IgD-negative memory B cell (primary cell): ENCODE results near the gene AFAP1. TPM values are rescaled to one million over a fixed set of nuclear protein-coding genes. Genes with fewer than 3 reads are reported as not detected.
A peak's percentile ranks its signal among the peaks of the same experiment; 100 is the strongest.

Experiments
- H3K27ac Mint-ChIP-seq, 3 donors: one replicate each; pipeline ENCODE4 v1.8.0; 2020 to 2022; ENCODE audit warnings: mild to moderate bottlenecking in 3 of 3, mixed read lengths in 3 of 3, moderate library complexity in 1 of 3
- H3K27me3 Mint-ChIP-seq: one replicate; pipeline ENCODE4 v1.8.0; 2021; ENCODE audit warnings: mixed read lengths
- H3K36me3 Mint-ChIP-seq: one replicate; pipeline ENCODE4 v1.8.0; 2020; ENCODE audit warnings: mild to moderate bottlenecking, mixed read lengths
- H3K4me1 Mint-ChIP-seq, 3 donors: one replicate each; pipeline ENCODE4 v1.8.0; 2020 to 2022; ENCODE audit warnings: mixed read lengths in 3 of 3, mild to moderate bottlenecking in 1 of 3
- H3K4me3 Mint-ChIP-seq, 4 donors: one replicate each; pipeline ENCODE4 v1.8.0; 2020 to 2022; ENCODE audit warnings: mild to moderate bottlenecking in 4 of 4, mixed read lengths in 4 of 4, moderate library complexity in 3 of 4
- H3K9me3 Mint-ChIP-seq, 3 donors: one replicate each; pipeline ENCODE4 v1.8.0; 2020 to 2021; ENCODE audit warnings: mixed read lengths in 3 of 3, mild to moderate bottlenecking in 1 of 3
- polyA plus RNA-seq: library from polyadenylated mRNA; unstranded; fragments of 300-500 nt; fragmentation: Illumina TruSeq; gene quantifications from one replicate; pipeline ENCODE4 v1.2.3, GENCODE V29; 2021

The AFAP1 gene
- polyA plus RNA-seq, 1 donor from 2014 or later: 0.20 TPM

- Mint-ChIP-seq H3K4me1 (peaks cover 0 to 5% (median 3%) of the 10 kb centered on the region in 3 donors), H3K4me3 (no peak overlapping the region), H3K27me3 (no peaks in the 10 kb centered on the region), H3K27ac (no peak overlapping the region), H3K9me3 (peaks cover 0 to 8% (median 0%) of the 10 kb centered on the region in 3 donors), H3K36me3 (peaks cover 1% of the 10 kb centered on the region)
Observed at GRCh38 chr4:7868892-7869471, 70.7 kb downstream of the AFAP1 start.

GRCh38 chr4:7868436-7868775, 71.3 kb downstream of the AFAP1 start:
- Mint-ChIP-seq H3K4me3 (no peak overlapping the region), H3K9me3 (peaks cover 0 to 6% (median 0%) of the 10 kb centered on the region in 3 donors), H3K27me3 (no peaks in the 10 kb centered on the region), H3K4me1 (peaks cover 0 to 5% (median 3%) of the 10 kb centered on the region in 3 donors), H3K27ac (no peak overlapping the region), H3K36me3 (no peaks in the 10 kb centered on the region)

GRCh38 chr4:7867701-7868435, 71.8 kb downstream of the AFAP1 start:
- Mint-ChIP-seq H3K27ac (no peak overlapping the region), H3K4me1 (peaks cover 0 to 5% (median 3%) of the 10 kb centered on the region in 3 donors), H3K9me3 (peaks cover 0 to 6% (median 0%) of the 10 kb centered on the region in 3 donors), H3K36me3 (no peaks in the 10 kb centered on the region), H3K4me3 (no peak overlapping the region), H3K27me3 (no peaks in the 10 kb centered on the region)

GRCh38 chr4:7867191-7867590, 72.5 kb downstream of the AFAP1 start:
- Mint-ChIP-seq H3K27ac (no peak overlapping the region), H3K36me3 (no peaks in the 10 kb centered on the region), H3K4me3 (no peak overlapping the region), H3K4me1 (peaks cover 0 to 5% (median 3%) of the 10 kb centered on the region in 3 donors), H3K27me3 (no peaks in the 10 kb centered on the region), H3K9me3 (peaks cover 0 to 2% (median 0%) of the 10 kb centered on the region in 3 donors)

- Mint-ChIP-seq H3K4me1 (peaks cover 0 to 5% (median 3%) of the 10 kb centered on the region in 3 donors), H3K27me3 (no peaks in the 10 kb centered on the region), H3K36me3 (no peaks in the 10 kb centered on the region), H3K27ac (no peak overlapping the region), H3K9me3 (no peaks in the 10 kb centered on the region), H3K4me3 (no peak overlapping the region)
Observed at GRCh38 chr4:7865533-7865932, 74.1 kb downstream of the AFAP1 start.

- H3K4me3 Mint-ChIP-seq: no peak overlapping the region
- no peaks in the 10 kb centered on the region for H3K9me3 Mint-ChIP-seq
- H3K27ac Mint-ChIP-seq: peak overlapping the region in 1 of 3 donors; percentile 99
- no peaks in the 10 kb centered on the region for H3K36me3 Mint-ChIP-seq
- H3K27me3 Mint-ChIP-seq: no peaks in the 10 kb centered on the region
- H3K4me1 Mint-ChIP-seq: peaks cover 0 to 5% (median 3%) of the 10 kb centered on the region in 3 donors
Observed at GRCh38 chr4:7864685-7865084, 75.0 kb downstream of the AFAP1 start.

GRCh38 chr4:7863911-7864681, 75.6 kb downstream of the AFAP1 start:
- Mint-ChIP-seq H3K4me1 (peaks cover 0 to 5% (median 3%) of the 10 kb centered on the region in 3 donors), H3K27ac (peak overlapping the region; percentile 8 to 99 (median 78)), H3K4me3 (peak overlapping the region in 3 of 4 donors; percentile 1 to 87 (median 23)), H3K27me3 (no peaks in the 10 kb centered on the region), H3K36me3 (no peaks in the 10 kb centered on the region), H3K9me3 (no peaks in the 10 kb centered on the region)

- Mint-ChIP-seq H3K36me3 (no peaks in the 10 kb centered on the region), H3K27me3 (peaks cover 3% of the 10 kb centered on the region), H3K9me3 (no peaks in the 10 kb centered on the region), H3K4me3 (no peak overlapping the region), H3K4me1 (peaks cover 0 to 5% (median 3%) of the 10 kb centered on the region in 3 donors), H3K27ac (no peak overlapping the region)
Observed at GRCh38 chr4:7862561-7863192, 77.0 kb downstream of the AFAP1 start.

- no peaks in the 10 kb centered on the region for H3K36me3 Mint-ChIP-seq
- H3K4me1 Mint-ChIP-seq: peaks cover 0 to 5% (median 3%) of the 10 kb centered on the region in 3 donors
- H3K9me3 Mint-ChIP-seq: no peaks in the 10 kb centered on the region
- H3K27ac Mint-ChIP-seq: no peak overlapping the region
- H3K4me3 Mint-ChIP-seq: no peak overlapping the region
- peaks cover 3% of the 10 kb centered on the region for H3K27me3 Mint-ChIP-seq
Observed at GRCh38 chr4:7861440-7861881, 78.2 kb downstream of the AFAP1 start.

GRCh38 chr4:7860600-7861163, 79.0 kb downstream of the AFAP1 start:
- H3K36me3 Mint-ChIP-seq: no peaks in the 10 kb centered on the region
- no peak overlapping the region for H3K4me3 Mint-ChIP-seq
- H3K27ac Mint-ChIP-seq: no peak overlapping the region
- H3K27me3 Mint-ChIP-seq: peaks cover 3% of the 10 kb centered on the region
- H3K9me3 Mint-ChIP-seq: no peaks in the 10 kb centered on the region
- peaks cover 0 to 5% (median 3%) of the 10 kb centered on the region in 3 donors for H3K4me1 Mint-ChIP-seq

GRCh38 chr4:7859326-7859725, 80.3 kb downstream of the AFAP1 start:
- no peak overlapping the region for H3K27ac Mint-ChIP-seq
- H3K9me3 Mint-ChIP-seq: peaks cover 0 to 1% (median 0%) of the 10 kb centered on the region in 3 donors
- H3K4me1 Mint-ChIP-seq: peaks cover 0 to 4% (median 3%) of the 10 kb centered on the region in 3 donors
- H3K4me3 Mint-ChIP-seq: no peak overlapping the region
- no peaks in the 10 kb centered on the region for H3K36me3 Mint-ChIP-seq
- peaks cover 3% of the 10 kb centered on the region for H3K27me3 Mint-ChIP-seq

- Mint-ChIP-seq H3K4me1 (no peaks in the 10 kb centered on the region), H3K27ac (no peak overlapping the region), H3K36me3 (no peaks in the 10 kb centered on the region), H3K4me3 (no peak overlapping the region), H3K27me3 (peaks cover 4% of the 10 kb centered on the region), H3K9me3 (peaks cover 0 to 1% (median 0%) of the 10 kb centered on the region in 3 donors)
Observed at GRCh38 chr4:7858498-7858897, 81.2 kb downstream of the AFAP1 start.

GRCh38 chr4:7857993-7858392, 81.7 kb downstream of the AFAP1 start:
- peaks cover 0 to 1% (median 0%) of the 10 kb centered on the region in 3 donors for H3K9me3 Mint-ChIP-seq
- no peaks in the 10 kb centered on the region for H3K4me1 Mint-ChIP-seq
- H3K36me3 Mint-ChIP-seq: no peaks in the 10 kb centered on the region
- H3K4me3 Mint-ChIP-seq: no peak overlapping the region
- no peak overlapping the region for H3K27ac Mint-ChIP-seq
- peaks cover 6% of the 10 kb centered on the region for H3K27me3 Mint-ChIP-seq

GRCh38 chr4:7857238-7857701, 82.4 kb downstream of the AFAP1 start:
- Mint-ChIP-seq H3K27ac (no peak overlapping the region), H3K27me3 (peaks cover 6% of the 10 kb centered on the region), H3K4me1 (no peaks in the 10 kb centered on the region), H3K9me3 (peaks cover 0 to 1% (median 0%) of the 10 kb centered on the region in 3 donors), H3K4me3 (no peak overlapping the region), H3K36me3 (no peaks in the 10 kb centered on the region)
